ENCODE measurements around the gene TRIM32.

GRCh38 chr9:116688806-116689485 is 1.8 kb downstream of the TRIM32 start:
- TF ChIP-seq, protein P1, sequence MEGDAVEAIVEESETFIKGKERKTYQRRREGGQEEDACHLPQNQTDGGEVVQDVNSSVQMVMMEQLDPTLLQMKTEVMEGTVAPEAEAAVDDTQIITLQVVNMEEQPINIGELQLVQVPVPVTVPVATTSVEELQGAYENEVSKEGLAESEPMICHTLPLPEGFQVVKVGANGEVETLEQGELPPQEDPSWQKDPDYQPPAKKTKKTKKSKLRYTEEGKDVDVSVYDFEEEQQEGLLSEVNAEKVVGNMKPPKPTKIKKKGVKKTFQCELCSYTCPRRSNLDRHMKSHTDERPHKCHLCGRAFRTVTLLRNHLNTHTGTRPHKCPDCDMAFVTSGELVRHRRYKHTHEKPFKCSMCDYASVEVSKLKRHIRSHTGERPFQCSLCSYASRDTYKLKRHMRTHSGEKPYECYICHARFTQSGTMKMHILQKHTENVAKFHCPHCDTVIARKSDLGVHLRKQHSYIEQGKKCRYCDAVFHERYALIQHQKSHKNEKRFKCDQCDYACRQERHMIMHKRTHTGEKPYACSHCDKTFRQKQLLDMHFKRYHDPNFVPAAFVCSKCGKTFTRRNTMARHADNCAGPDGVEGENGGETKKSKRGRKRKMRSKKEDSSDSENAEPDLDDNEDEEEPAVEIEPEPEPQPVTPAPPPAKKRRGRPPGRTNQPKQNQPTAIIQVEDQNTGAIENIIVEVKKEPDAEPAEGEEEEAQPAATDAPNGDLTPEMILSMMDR (conservative IDR thresholded peaks at IDR 0.05; ENCODE audit: low read length): no peak
- no peak for TF ChIP-seq EZH2phosphoT487 (IDR thresholded peaks at IDR 0.05; ENCODE audit: borderline replicate concordance, low read depth, low read length)
